ENCODE results near the gene DAGLA.

DNA sequence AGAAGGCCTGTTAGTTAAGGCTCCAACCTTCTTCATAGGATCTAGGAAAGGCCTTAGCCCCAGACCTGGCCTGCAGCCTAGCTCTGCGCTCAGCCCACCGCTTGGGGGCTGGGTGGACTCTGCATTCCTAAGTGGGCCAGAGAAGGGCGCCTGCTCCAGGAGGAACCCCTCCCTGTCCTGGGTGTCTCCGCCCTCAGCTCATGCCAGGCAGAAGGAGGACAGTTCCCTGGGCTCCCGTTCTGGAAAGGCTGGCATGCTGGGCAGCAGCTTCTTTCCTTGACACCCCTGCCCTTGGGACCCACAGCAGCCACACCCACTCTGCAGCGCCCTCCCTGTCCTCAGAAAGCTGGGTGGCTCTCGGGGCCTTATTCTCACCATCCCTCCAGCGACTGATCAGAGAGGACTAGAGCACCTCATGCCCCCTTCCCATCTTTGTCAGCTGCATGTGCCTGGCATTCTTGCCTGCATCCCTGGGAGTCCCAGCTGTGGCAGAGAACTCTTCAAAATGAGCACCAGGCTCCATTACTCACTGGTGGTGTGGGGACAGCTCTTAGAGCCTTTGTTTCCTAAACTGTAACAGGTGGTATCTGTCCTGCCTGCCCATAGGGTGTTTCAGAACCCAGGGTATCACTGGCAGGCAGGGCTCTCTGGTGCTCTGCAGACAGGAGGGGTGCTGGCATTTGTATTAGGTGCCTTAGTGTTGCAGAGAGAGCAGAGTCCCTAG, 51.9 kb downstream of the DAGLA start:
- TF ChIP-seq, protein P1, sequence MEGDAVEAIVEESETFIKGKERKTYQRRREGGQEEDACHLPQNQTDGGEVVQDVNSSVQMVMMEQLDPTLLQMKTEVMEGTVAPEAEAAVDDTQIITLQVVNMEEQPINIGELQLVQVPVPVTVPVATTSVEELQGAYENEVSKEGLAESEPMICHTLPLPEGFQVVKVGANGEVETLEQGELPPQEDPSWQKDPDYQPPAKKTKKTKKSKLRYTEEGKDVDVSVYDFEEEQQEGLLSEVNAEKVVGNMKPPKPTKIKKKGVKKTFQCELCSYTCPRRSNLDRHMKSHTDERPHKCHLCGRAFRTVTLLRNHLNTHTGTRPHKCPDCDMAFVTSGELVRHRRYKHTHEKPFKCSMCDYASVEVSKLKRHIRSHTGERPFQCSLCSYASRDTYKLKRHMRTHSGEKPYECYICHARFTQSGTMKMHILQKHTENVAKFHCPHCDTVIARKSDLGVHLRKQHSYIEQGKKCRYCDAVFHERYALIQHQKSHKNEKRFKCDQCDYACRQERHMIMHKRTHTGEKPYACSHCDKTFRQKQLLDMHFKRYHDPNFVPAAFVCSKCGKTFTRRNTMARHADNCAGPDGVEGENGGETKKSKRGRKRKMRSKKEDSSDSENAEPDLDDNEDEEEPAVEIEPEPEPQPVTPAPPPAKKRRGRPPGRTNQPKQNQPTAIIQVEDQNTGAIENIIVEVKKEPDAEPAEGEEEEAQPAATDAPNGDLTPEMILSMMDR (IDR thresholded peaks at IDR 0.05 in 8 of 11, conservative IDR thresholded peaks at IDR 0.05 in 3 of 11) = no peak
- TF ChIP-seq POLR2A (IDR thresholded peaks at IDR 0.05) = no peak
- TF ChIP-seq POLR2AphosphoS5 (IDR thresholded peaks at IDR 0.05) = no peak
